ENCODE data around the gene MGRN1.
A peak's percentile ranks its signal among the peaks of the same experiment; 100 is the strongest.

MGRN1 gene

GRCh38 chr16:4586291-4586690 is 38.3 kb upstream of the MGRN1 start:
- H3K4me3 ChIP-seq (ENCODE audit: low read depth, low read length): no peak overlapping the region
- TF ChIP-seq, protein P1, sequence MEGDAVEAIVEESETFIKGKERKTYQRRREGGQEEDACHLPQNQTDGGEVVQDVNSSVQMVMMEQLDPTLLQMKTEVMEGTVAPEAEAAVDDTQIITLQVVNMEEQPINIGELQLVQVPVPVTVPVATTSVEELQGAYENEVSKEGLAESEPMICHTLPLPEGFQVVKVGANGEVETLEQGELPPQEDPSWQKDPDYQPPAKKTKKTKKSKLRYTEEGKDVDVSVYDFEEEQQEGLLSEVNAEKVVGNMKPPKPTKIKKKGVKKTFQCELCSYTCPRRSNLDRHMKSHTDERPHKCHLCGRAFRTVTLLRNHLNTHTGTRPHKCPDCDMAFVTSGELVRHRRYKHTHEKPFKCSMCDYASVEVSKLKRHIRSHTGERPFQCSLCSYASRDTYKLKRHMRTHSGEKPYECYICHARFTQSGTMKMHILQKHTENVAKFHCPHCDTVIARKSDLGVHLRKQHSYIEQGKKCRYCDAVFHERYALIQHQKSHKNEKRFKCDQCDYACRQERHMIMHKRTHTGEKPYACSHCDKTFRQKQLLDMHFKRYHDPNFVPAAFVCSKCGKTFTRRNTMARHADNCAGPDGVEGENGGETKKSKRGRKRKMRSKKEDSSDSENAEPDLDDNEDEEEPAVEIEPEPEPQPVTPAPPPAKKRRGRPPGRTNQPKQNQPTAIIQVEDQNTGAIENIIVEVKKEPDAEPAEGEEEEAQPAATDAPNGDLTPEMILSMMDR (conservative IDR thresholded peaks at IDR 0.05; ENCODE audit: low read depth, low read length): no peak

GRCh38 chr16:4588386-4588785 is 36.2 kb upstream of the MGRN1 start:
- DNase-seq (ENCODE audit: low read depth): no peak
- TF ChIP-seq, protein P1 (conservative IDR thresholded peaks at IDR 0.05; ENCODE audit: low read depth, low read length): no peak
- H3K4me3 ChIP-seq (ENCODE audit: low read depth, low read length): no peak overlapping the region

More at GRCh38 chr16:4586291-4586690, 38.3 kb upstream of the MGRN1 start:
- DNase-seq (ENCODE audit: low read depth): no peak

GRCh38 chr16:4588961-4589360 is 35.7 kb upstream of the MGRN1 start:
- H3K4me3 ChIP-seq (ENCODE audit: low read depth, low read length): no peak overlapping the region
- TF ChIP-seq, protein P1 (conservative IDR thresholded peaks at IDR 0.05; ENCODE audit: low read depth, low read length): no peak
- DNase-seq (ENCODE audit: low read depth): no peak

DNA sequence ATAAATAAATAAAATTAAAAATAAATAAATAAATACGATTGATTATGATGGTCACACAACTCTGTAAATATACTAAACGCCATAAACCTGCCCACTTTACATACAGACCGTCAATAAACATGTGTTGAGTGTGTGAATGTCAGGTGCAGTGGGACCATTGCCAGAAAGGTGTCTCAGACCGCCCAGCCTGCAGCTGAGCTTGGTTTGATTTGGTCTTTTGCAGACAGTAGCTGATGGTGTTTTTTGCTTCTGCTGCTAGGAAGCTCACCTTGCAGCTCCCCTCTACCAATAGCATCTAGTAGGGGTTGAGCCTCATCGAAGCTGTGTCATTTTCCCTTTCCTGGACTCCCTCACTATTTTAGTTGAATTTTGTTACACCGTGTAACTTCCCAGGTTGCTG is 33.4 kb upstream of the MGRN1 start:
- TF ChIP-seq, protein P1 (conservative IDR thresholded peaks at IDR 0.05; ENCODE audit: low read depth, low read length): no peak
- H3K4me3 ChIP-seq (ENCODE audit: low read depth, low read length): no peak overlapping the region
- no peak for DNase-seq (ENCODE audit: low read depth)

DNA sequence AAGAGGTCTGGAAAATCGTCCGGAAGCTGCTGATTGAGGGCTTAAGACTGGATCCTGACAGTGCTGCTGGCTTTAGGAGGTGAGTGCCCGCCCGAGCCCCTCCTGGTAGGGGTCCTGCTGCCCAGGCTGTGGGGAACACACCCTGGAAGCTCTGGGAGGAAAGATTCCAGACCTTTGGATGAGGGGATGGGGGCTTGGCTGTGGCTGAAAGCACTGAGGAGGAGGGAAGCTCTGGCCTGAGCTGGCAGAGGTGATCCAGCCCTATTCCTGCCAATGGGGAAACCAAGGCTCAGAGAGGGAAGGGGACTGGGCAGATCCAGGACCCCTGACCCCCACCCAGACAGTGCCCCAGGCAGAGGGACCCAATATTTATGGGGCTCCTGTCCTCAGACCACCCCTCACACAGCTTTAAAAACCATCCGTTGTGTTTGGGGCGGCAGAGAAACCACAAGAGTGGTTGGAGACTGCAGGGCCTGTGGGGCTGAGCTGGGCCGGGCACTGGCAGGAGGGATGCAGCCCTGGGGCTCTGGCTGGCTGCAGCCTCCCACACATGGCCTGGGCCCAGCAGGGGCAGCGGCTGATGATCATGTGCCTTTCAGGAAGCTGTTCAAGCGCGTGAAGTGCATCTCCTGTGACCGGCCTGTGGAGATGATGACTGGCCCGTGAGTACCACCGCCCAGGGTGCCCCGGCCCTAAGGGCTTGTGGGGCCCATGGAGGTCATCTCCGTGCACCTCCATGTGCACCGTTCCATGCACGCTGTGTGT is 32.7 kb upstream of the MGRN1 start:
- TF ChIP-seq, protein P1 (conservative IDR thresholded peaks at IDR 0.05; ENCODE audit: low read depth, low read length): no peak
- no peak for DNase-seq (ENCODE audit: low read depth)
- H3K4me3 ChIP-seq (ENCODE audit: low read depth, low read length): no peak overlapping the region

- TF ChIP-seq, protein P1 (conservative IDR thresholded peaks at IDR 0.05; ENCODE audit: low read depth, low read length): peak; percentile 6
- peak; percentile 69 for DNase-seq (ENCODE audit: low read depth)
- H3K4me3 ChIP-seq (ENCODE audit: low read depth, low read length): no peak overlapping the region
Observed at GRCh38 chr16:4593086-4593485, 31.5 kb upstream of the MGRN1 start.
